Stimulated activated CD8-positive, alpha-beta memory T cell treated with anti-CD3 and anti-CD28 coated beads, Interleukin-2, amount 100 ng/mL, for 48 hours (primary cell): ENCODE measurements around the gene EIPR1.

ENCODE experiments used
- DNase-seq, 2 donors: peaks; one replicate each; pipeline ENCODE4 v3.0.0-alpha.2; 2020; ENCODE audit warnings: low read depth in 2 of 2

EIPR1 gene

GRCh38 chr2:3377612-3378432, at the start of gene EIPR1:
TSS of gene EIPR1 (minus strand) at chr2:3377818. CDS start at chr2:3377689, 129 bp downstream.
- DNase-seq, result peak; percentile 91 to 93

- DNase-seq, result no peak
Measured at GRCh38 chr2:3427272-3427671, 49.7 kb upstream of the EIPR1 start.

GRCh38 chr2:3426615-3427014, 49.0 kb upstream of the EIPR1 start:
- no peak for DNase-seq

GRCh38 chr2:3424171-3424795, 46.7 kb upstream of the EIPR1 start:
- no peak for DNase-seq

- peak; percentile 65 to 72 for DNase-seq
Measured at GRCh38 chr2:3423492-3424170, 46.0 kb upstream of the EIPR1 start.

GRCh38 chr2:3422161-3422779, 44.7 kb upstream of the EIPR1 start:
- no peak for DNase-seq

GRCh38 chr2:3421580-3421979, 44.0 kb upstream of the EIPR1 start:
- DNase-seq, result no peak

GRCh38 chr2:3420769-3421397, 43.3 kb upstream of the EIPR1 start:
- DNase-seq, result no peak

GRCh38 chr2:3420076-3420768, 42.6 kb upstream of the EIPR1 start:
- DNase-seq, result no peak

GRCh38 chr2:3418766-3419404, 41.3 kb upstream of the EIPR1 start:
- DNase-seq, result no peak

GRCh38 chr2:3414133-3414860, 36.7 kb upstream of the EIPR1 start:
- DNase-seq, result no peak

- no peak for DNase-seq
Measured at GRCh38 chr2:3413697-3414096, 36.1 kb upstream of the EIPR1 start.

GRCh38 chr2:3411103-3411502, 33.5 kb upstream of the EIPR1 start:
- no peak for DNase-seq

- no peak for DNase-seq
Measured at GRCh38 chr2:3409627-3410170, 32.1 kb upstream of the EIPR1 start.

- DNase-seq, result no peak
Measured at GRCh38 chr2:3408781-3409180, 31.2 kb upstream of the EIPR1 start.

GRCh38 chr2:3406501-3406900, 28.9 kb upstream of the EIPR1 start:
- no peak for DNase-seq

GRCh38 chr2:3405876-3406275, 28.3 kb upstream of the EIPR1 start:
- no peak for DNase-seq

- DNase-seq, result no peak
Measured at GRCh38 chr2:3405307-3405706, 27.7 kb upstream of the EIPR1 start.

GRCh38 chr2:3404349-3404894, 26.8 kb upstream of the EIPR1 start:
- no peak for DNase-seq
